AG10803 (cell line): ENCODE data around the gene MTRR.

ENCODE experiments used
- DNase-seq: peaks from one replicate; pipeline ENCODE4 v3.0.0; 2010; ENCODE audit warnings: low read depth
- H3K4me3 ChIP-seq: 2 replicates; pipeline ENCODE4 v1.5.1; 2011; ENCODE audit warnings: mild to moderate bottlenecking, low read length, control low read depth
- CTCF ChIP-seq: conservative IDR thresholded peaks from 2 replicates; pipeline ENCODE4 v1.5.1; 2011; ENCODE audit warnings: mild to moderate bottlenecking, low read length, control low read depth, inconsistent platforms

The MTRR gene

DNA sequence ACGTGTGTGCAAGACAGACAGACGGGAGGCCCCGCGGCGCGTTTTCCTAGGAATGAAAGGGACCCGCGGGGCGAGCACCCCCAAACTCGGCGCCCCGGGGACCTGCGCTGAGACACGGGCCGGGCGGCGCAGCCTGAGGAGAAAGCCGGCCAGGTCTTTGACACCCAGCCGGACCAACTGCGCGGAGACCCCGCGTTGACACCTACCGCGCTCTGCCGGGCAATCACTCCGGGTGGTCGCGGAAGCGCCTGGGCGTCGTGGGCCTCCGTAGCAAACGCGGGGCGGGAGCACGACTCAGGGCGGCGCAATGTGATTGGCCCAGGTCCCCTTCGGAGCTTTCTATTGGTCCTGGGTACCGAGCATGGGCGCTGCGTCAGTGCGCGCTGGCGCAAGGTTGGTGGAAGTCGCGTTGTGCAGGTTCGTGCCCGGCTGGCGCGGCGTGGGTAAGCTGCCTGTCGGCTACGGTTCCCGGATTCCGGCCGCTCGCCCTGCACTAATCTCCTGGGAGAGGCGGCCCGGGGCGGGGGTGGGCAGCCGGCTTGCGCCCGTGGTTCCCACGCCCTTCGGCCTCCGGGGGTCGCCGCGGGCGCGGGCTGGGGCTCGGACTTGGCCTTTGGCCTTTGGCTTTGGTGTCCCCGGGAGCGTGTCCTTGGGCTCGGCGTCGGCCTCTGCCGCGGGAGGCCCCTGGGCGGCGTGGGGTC is at the start of gene MTRR, which contains the start of gene FASTKD3:
Gene MTRR (plus strand): TSS at position 376 of the 701 bp plus-strand sequence. CDS start 1,647 bp downstream, outside the sequence.
Gene FASTKD3 (minus strand): TSS at position 259 of the 701 bp plus-strand sequence. CDS start 948 bp downstream, outside the sequence.
- TF ChIP-seq CTCF, result no peak
- DNase-seq, result peak; percentile 88
- peak within 1 kb of the TSS; percentile 80 for H3K4me3 ChIP-seq

DNA sequence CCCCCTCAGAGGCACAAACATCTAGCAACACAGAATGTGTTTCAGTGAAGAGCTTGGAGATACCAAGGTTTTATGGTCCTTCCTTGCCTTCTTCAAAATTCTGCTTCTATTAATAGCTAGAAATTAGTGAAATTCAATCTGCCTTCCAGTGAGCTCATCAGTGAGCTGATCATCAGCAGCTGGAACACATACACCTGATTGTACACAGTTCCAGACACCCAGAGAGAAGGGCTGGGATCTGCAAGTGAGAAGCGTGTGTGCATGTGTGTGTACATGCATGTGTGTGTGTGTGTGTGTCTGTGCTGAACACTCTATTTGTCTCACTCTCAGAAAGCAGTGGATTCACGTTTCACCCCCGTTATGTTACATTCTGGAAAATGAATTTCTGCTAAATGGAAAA is 46.5 kb upstream of the MTRR start:
- no peak for DNase-seq

GRCh38 chr5:7823594-7823993 is 45.4 kb upstream of the MTRR start:
- no peak overlapping the region for H3K4me3 ChIP-seq
- DNase-seq, result no peak
- no peak for TF ChIP-seq CTCF

More for the DNA sequence above, 46.5 kb upstream of the MTRR start:
- no peak for TF ChIP-seq CTCF
- H3K4me3 ChIP-seq, result no peak overlapping the region

DNA sequence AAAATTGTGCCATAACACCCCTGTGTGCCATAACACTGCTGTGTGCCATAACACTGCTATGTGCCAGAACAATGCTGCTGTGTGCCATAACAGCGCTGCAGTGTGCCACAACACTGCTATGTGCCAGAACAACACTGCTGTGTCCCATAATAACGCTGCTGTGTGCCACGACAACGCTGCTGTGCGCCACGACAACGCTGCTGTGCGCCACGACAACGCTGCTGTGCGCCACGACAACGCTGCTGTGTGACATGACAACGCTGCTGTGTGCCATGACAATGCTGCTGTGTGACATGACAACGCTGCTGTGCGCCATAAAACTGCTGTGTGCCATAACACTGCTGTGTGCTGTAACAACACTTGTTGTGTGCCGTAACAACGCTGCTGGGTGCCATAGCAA is 44.0 kb upstream of the MTRR start:
- DNase-seq, result no peak
- no peak overlapping the region for H3K4me3 ChIP-seq
- TF ChIP-seq CTCF, result no peak

GRCh38 chr5:7825630-7826029 is 43.3 kb upstream of the MTRR start:
- no peak for TF ChIP-seq CTCF
- H3K4me3 ChIP-seq, result no peak overlapping the region
- DNase-seq, result no peak

DNA sequence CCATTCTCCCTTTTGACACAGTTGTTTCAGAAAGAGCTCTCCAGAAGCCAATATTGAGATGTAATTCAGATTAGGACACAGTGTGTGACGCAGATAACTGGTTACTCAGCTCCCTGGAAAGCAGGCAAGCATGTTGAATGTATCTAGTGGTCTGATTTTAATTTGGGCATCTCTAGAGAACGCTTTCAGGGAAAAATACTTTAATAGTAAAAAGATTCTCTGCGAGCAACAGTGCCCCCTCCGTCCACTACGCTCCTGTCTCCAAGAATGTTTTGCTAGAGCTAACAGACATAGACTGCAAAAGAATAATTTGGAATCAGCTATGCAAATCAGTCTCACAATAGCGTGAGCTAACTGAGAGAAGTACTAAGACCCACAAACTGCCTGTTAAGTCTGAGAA is 41.3 kb upstream of the MTRR start:
- peak; percentile 41 for TF ChIP-seq CTCF
- peak; percentile 51 for DNase-seq
- no peak overlapping the region for H3K4me3 ChIP-seq

DNA sequence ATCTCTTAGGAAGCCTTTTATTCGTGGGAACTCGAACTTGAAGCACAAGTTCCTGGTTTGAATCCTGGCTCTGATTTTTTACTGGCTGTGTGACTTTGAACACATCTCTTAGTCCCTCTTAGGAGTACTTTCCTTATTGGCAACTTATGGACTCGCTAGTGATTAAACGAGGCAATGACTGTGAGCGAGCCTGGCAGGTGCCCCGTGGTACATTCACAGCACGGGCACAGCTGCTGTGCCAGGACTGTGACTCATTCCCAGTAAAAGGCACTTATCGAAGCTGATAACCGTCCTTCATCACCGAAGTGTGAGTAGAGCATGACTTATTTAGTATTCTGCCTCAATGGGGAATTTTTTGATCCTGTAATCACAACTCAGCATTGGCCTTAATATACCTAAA is 40.7 kb upstream of the MTRR start:
- no peak overlapping the region for H3K4me3 ChIP-seq
- TF ChIP-seq CTCF, result no peak
- no peak for DNase-seq
